ENCODE results near the gene SNX30.

SNX30 gene

DNA sequence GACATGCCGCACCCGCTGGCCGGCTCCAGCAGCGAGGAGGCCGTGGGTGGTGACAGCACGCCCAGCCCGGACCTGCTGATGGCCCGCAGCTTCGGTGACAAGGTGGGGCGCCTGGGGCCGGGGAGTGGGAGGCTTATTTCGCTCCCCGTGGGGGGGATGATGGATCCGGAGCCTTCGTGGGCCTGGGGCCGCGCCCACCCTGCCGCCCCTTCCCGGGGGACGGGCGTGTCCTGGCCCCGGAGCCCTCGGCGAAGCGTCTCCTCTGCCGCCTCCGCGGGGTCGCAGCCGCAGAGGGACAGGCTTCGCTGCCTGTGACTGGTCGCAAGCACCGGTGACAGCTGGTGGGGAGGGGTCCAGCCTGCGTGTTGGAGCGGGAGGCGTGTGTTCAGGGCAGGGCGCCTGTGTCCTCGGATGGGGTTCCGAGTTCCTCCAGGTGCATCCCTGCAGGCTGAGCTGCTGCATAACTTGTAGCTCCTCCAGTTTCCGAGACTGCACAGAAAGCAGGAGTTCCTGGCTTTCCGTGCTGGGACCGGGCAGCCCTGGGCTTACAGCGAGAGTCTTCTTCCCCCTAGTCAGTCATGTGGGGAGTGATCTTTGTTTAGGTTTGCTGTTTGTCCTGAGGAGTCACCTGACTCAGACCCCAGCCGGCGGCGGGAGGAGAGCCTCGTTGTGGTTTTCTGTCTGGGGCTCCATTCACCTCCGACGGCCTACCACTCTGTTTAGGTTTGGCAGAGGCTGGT is 666 bp downstream of the SNX30 start (continued):
- TF ChIP-seq TRIM28 (IDR thresholded peaks at IDR 0.05; ENCODE audit: borderline replicate concordance, low read length) (no peak), ZNF596 (tag by site-specific recombination; IDR thresholded peaks at IDR 0.05) (no peak), MYNN (tag by site-specific recombination; IDR thresholded peaks at IDR 0.05; ENCODE audit: borderline replicate concordance) (no peak), ZNF174 (tag by site-specific recombination; IDR thresholded peaks at IDR 0.05) (no peak), ZNF133 (tag by site-specific recombination; IDR thresholded peaks at IDR 0.05) (no peak), ZNF677 (tag by site-specific recombination; IDR thresholded peaks at IDR 0.05) (no peak), SALL2 (tag by site-specific recombination; IDR thresholded peaks at IDR 0.05; ENCODE audit: borderline replicate concordance) (no peak), ZNF248 (tag by site-specific recombination; IDR thresholded peaks at IDR 0.05) (no peak), ZNF37A (tag by site-specific recombination; IDR thresholded peaks at IDR 0.05) (no peak), ZNF626 (tag by site-specific recombination; IDR thresholded peaks at IDR 0.05) (no peak), YY1 (tag by site-specific recombination; IDR thresholded peaks at IDR 0.05) (no peak), FEZF1 (tag by site-specific recombination; IDR thresholded peaks at IDR 0.05) (no peak), HIC1 (tag by site-specific recombination; IDR thresholded peaks at IDR 0.05) (no peak), ZNF19 (tag by site-specific recombination; IDR thresholded peaks at IDR 0.05; ENCODE audit: low read depth) (no peak), ZNF76 (tag by site-specific recombination; IDR thresholded peaks at IDR 0.05; ENCODE audit: borderline replicate concordance, low read depth) (no peak), ZNF335 (tag by site-specific recombination; conservative IDR thresholded peaks at IDR 0.05) (peak; percentile 87), PRDM4 (tag by site-specific recombination; IDR thresholded peaks at IDR 0.05) (no peak), ZNF350 (tag by site-specific recombination; IDR thresholded peaks at IDR 0.05) (no peak), ZNF544 (tag by site-specific recombination; IDR thresholded peaks at IDR 0.05) (no peak), ZNF398 (tag by site-specific recombination; IDR thresholded peaks at IDR 0.05) (peak; percentile 9; the same call in 1 of the 2 replicates), MZF1 (tag by site-specific recombination; IDR thresholded peaks at IDR 0.05; ENCODE audit: borderline replicate concordance) (no peak), GLI2 (tag by site-specific recombination; IDR thresholded peaks at IDR 0.05; ENCODE audit: borderline replicate concordance, low read depth) (no peak), ZBTB49 (tag by site-specific recombination; IDR thresholded peaks at IDR 0.05; ENCODE audit: low read depth) (no peak), ZFP3 (tag by site-specific recombination; IDR thresholded peaks at IDR 0.05; ENCODE audit: low read depth) (no peak), HOXC10 (CRISPR knock-in tag; IDR thresholded peaks at IDR 0.05) (no peak), ZIC2 (tag by site-specific recombination; IDR thresholded peaks at IDR 0.05) (peak; percentile 50), ZNF202 (tag by site-specific recombination; IDR thresholded peaks at IDR 0.05; ENCODE audit: borderline replicate concordance) (no peak)
- TF ChIP-seq, protein P1, sequence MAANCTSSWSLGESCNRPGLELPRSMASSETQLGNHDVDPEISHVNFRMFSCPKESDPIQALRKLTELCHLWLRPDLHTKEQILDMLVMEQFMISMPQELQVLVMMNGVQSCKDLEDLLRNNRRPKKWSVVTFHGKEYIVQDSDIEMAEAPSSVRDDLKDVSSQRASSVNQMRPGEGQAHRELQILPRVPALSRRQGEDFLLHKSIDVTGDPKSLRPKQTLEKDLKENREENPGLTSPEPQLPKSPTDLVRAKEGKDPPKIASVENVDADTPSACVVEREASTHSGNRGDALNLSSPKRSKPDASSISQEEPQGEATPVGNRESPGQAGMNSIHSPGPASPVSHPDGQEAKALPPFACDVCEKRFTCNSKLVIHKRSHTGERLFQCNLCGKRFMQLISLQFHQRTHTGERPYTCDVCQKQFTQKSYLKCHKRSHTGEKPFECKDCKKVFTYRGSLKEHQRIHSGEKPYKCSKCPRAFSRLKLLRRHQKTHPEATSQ (tag by site-specific recombination; IDR thresholded peaks at IDR 0.05) = no peak
- TF ChIP-seq, protein P2, sequence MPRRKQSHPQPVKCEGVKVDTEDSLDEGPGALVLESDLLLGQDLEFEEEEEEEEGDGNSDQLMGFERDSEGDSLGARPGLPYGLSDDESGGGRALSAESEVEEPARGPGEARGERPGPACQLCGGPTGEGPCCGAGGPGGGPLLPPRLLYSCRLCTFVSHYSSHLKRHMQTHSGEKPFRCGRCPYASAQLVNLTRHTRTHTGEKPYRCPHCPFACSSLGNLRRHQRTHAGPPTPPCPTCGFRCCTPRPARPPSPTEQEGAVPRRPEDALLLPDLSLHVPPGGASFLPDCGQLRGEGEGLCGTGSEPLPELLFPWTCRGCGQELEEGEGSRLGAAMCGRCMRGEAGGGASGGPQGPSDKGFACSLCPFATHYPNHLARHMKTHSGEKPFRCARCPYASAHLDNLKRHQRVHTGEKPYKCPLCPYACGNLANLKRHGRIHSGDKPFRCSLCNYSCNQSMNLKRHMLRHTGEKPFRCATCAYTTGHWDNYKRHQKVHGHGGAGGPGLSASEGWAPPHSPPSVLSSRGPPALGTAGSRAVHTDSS (tag by site-specific recombination; IDR thresholded peaks at IDR 0.05) = no peak

Data from HEK293 (cell line).